Airway epithelial cell (primary cell): ENCODE data around the gene HYKK. TPM values are rescaled to one million over a fixed set of nuclear protein-coding genes. Genes with fewer than 3 reads are reported as not detected.

Experiments
- total RNA-seq: library from RNA; depleted of rRNA; stranded (reverse); fragments of >200 nt; gene quantifications from 2 replicates; pipeline ENCODE4 v1.2.3, GENCODE V29; 2015

Gene HYKK, protein sequence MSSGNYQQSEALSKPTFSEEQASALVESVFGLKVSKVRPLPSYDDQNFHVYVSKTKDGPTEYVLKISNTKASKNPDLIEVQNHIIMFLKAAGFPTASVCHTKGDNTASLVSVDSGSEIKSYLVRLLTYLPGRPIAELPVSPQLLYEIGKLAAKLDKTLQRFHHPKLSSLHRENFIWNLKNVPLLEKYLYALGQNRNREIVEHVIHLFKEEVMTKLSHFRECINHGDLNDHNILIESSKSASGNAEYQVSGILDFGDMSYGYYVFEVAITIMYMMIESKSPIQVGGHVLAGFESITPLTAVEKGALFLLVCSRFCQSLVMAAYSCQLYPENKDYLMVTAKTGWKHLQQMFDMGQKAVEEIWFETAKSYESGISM
- total RNA-seq, result 1.8 and 4.5 TPM in 2 replicates

DNA sequence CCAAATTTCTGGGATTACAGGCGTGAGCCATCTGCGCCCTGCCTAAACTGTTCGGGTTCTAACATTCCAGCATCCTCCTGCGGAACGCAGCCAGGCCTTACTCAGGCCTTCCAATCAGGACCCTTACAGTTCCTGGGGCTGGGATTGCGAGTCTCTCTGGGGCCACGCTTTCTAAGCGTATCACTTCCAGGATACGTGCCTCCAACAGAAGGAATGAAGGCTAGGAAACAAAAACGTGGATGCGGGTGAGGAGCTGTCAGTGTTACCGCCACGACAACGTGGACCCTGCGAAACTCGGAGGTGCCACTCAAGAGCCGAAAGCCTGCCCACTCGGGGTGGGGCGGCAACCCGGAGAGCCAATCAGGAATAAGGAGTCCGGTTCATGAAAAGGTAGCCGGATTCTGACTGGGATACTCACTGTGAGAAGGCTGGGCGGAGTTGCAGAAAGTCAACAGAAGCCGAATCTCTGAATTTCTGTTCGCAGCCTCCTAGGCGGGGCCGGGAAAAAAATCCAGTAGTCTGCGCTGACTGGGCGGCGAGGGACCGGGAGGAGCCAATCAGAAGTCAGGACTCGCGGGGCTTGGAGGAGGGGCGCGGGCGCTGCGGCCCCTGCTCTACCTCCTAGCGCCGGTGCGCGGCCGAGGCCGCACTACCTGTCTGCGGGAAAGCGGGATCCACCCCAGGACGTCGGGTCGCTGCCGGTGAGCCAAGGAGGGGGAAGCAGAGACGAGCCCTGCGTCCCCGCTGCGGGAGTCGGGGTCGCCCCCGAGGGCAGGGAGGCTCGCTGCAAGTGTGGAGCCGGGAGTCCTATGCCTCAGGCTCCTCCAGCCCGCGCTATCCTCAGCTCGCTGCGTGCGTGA is at the start of gene HYKK:
HYKK (plus strand) TSS at position 607 of the 860 bp plus-strand sequence. CDS start 5,512 bp downstream, outside the sequence.

DNA sequence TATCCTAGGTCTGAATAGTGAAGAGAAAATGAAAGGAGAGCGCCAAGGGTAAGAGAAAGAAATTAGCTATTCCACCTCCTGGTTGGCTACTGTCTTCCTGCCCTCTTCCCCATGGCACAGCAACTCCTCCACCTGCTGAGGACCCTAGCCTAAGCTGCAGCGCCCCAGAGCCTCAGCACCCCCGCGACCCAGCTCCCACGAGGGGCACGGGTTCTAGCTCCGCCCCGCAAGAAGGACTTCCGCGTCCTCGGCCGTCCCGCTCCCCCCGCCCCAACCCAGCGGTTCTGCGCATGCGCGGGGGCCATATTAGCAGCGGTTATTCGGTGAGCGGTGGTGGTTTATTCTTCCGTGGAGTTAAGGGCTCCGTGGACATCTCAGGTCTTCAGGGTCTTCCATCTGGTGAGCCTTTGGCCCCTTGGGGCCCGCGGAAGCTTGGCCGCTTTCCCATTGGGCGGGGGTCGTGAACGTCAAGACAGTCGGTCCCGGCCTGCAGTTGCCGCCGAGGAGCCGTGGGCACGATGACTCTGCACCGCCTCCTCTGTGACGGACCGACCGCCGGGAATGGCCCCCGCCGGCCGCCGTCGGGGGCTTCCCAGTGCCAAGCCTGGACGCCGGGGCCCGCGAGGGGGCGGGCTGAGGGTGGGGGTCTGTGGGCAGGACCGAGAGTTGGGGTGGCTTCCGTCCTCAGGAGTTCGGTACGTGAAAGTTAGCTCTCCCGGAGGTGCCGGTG is 32.9 kb downstream of the HYKK start, which contains the start of gene PSMA4:
PSMA4 (plus strand) TSS at position 304 of the 730 bp plus-strand sequence. CDS start 1,484 bp downstream, outside the sequence.

DNA sequence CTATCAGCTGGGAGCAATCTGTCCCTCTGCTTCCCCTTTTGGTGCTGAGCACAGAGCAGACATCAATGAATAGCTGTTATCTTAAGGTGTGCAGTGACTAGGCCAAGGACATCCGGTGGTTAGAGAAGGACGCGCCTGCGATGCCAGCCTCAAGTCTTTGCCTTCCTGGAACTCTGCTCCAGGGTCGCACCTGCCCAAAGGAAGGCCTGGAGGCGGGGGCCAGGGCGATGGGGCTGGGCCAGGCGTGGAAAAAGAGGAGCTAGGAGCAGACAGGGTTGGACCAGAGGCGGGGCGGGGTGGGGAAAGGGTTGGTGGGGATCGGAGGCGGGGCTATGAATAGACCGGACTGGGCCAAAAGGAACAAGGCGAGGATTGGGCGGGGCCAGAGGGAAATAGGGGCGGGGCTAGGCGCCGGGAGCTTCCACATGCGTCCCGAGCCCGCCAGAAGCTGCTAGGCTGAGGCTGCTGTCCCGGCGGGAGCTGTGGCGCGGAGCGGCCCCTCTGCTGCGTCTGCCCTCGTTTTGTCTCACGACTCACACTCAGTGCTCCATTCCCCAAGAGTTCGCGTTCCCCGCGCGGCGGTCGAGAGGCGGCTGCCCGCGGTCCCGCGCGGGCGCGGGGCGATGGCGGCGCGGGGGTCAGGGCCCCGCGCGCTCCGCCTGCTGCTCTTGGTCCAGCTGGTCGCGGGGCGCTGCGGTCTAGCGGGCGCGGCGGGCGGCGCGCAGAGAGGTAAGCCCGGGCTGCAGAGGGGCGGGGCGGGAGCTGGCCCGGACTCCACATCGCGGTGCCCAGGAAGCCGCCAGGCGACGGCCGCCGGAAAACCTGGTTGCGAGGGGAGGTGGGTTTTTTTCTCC is 57.9 kb downstream of the HYKK start, which contains the start of gene CHRNA5:
CHRNA5 (plus strand) TSS at position 424 of the 854 bp plus-strand sequence; CDS start at position 624, 200 bp downstream.

Other genes with a start within 250 kb of the HYKK start
- gene DNAJA4, start 243.0 kb upstream of the HYKK start, total RNA-seq, result 5.6 and 6.1 TPM in 2 replicates
- gene SKIC8, start 208.0 kb upstream of the HYKK start, total RNA-seq, result 76.2 and 80.5 TPM in 2 replicates
- not detected in 2 replicates for gene CRABP1, start 167.2 kb upstream of the HYKK start, total RNA-seq
- 13.7 and 15.9 TPM in 2 replicates for gene IREB2, start 69.4 kb upstream of the HYKK start, total RNA-seq
- gene PSMA4, start 32.9 kb downstream of the HYKK start, total RNA-seq, result 291 and 297 TPM in 2 replicates
- 2.5 and 6.4 TPM in 2 replicates for gene CHRNA5, start 57.9 kb downstream of the HYKK start, total RNA-seq
- gene CHRNA3, start 113.4 kb downstream of the HYKK start, total RNA-seq, result 0.09 TPM in 1 of 2 replicates, not detected in the other
- not detected in 2 replicates for gene CHRNB4, start 133.6 kb downstream of the HYKK start, total RNA-seq